CD4-positive, alpha-beta memory T cell (primary cell): Measurements from ENCODE around the gene GLP1R. TPM values are rescaled to one million over a fixed set of nuclear protein-coding genes. Genes with fewer than 3 reads are reported as not detected.
A peak's percentile ranks its signal among the peaks of the same experiment; 100 is the strongest.

Source experiments
- CTCF ChIA-PET: fragments of 350-600 bp; sonication (Branson Sonifier 250); formaldehyde crosslinking; loops from one replicate; lab custom pipeline; 2021; ENCODE audit warnings: inconsistent platforms; ENCODE audit not compliant: partially characterized antibody; lab: Charles Lee
- POLR2A ChIA-PET: fragments of 350-600 bp; sonication (Branson Sonifier 250); formaldehyde crosslinking; loops from one replicate; lab custom pipeline; 2021; ENCODE audit not compliant: partially characterized antibody; lab: Charles Lee
- DNase-seq, 5 donors: peaks; one replicate each; pipeline versions ENCODE4 v3.0.0 to v3.0.0-alpha.2; 2020 to 2022; ENCODE audit warnings: mixed read lengths in 1 of 5
- H3K27ac ChIP-seq: one replicate; pipeline ENCODE4 v1.7.0; 2013; ENCODE audit warnings: low read depth, low read length
- H3K27me3 ChIP-seq: 2 replicates; pipeline ENCODE4 v1.7.0; 2013; ENCODE audit warnings: mild to moderate bottlenecking, low read length, moderate library complexity; ENCODE audit not compliant: insufficient read depth
- H3K36me3 ChIP-seq: 2 replicates; pipeline ENCODE4 v1.7.0; 2013; ENCODE audit warnings: mild to moderate bottlenecking, low read length, moderate library complexity; ENCODE audit not compliant: insufficient read depth
- H3K4me1 ChIP-seq: 2 replicates; pipeline ENCODE4 v1.7.0; 2013; ENCODE audit warnings: mild to moderate bottlenecking, low read length, moderate library complexity; ENCODE audit not compliant: insufficient read depth
- H3K4me3 ChIP-seq, 2 donors: one replicate each; pipeline ENCODE4 v1.7.0; 2013; ENCODE audit warnings: low read length in 2 of 2, mild to moderate bottlenecking in 1 of 2
- H3K9me3 ChIP-seq, 2 donors: one replicate each; pipeline ENCODE4 v1.7.0; 2013; ENCODE audit warnings: low read length in 2 of 2, control low read depth in 1 of 2; ENCODE audit not compliant: control insufficient read depth in 1 of 2
- H3K27ac Mint-ChIP-seq, 7 donors: one replicate each; pipeline ENCODE4 v1.8.0; 2020 to 2021; ENCODE audit warnings: mixed read lengths in 7 of 7, mild to moderate bottlenecking in 6 of 7, inconsistent platforms in 3 of 7, moderate library complexity in 3 of 7
- H3K27me3 Mint-ChIP-seq, 2 donors: one replicate each; pipeline ENCODE4 v1.8.0; 2020 to 2021; ENCODE audit warnings: mixed read lengths in 2 of 2
- H3K36me3 Mint-ChIP-seq, 2 donors: one replicate each; pipeline ENCODE4 v1.8.0; 2020 to 2021; ENCODE audit warnings: mixed read lengths in 2 of 2, inconsistent platforms in 1 of 2, mild to moderate bottlenecking in 1 of 2
- H3K4me1 Mint-ChIP-seq, 4 donors: one replicate each; pipeline ENCODE4 v1.8.0; 2020 to 2021; ENCODE audit warnings: mixed read lengths in 4 of 4, mild to moderate bottlenecking in 1 of 4
- H3K4me3 Mint-ChIP-seq, 8 donors: one replicate each; pipeline ENCODE4 v1.8.0; 2020 to 2021; ENCODE audit warnings: mixed read lengths in 8 of 8, mild to moderate bottlenecking in 7 of 8, moderate library complexity in 6 of 8, inconsistent platforms in 3 of 8
- H3K9me3 Mint-ChIP-seq, 8 donors: one replicate each; pipeline ENCODE4 v1.8.0; 2020 to 2021; ENCODE audit warnings: mixed read lengths in 8 of 8, mild to moderate bottlenecking in 5 of 8, inconsistent platforms in 3 of 8, moderate library complexity in 1 of 8
- intact Hi-C: fragments of 100-400 bp; cut with micrococcal nuclease; formaldehyde crosslinking; loops from one replicate; pipeline ENCODE4 v1.15.1; 2023
- polyA plus RNA-seq, 2 donors: library from polyadenylated mRNA; unstranded; fragments of 300-500 nt; fragmentation: Illumina TruSeq; gene quantifications; one replicate each; pipeline ENCODE4 v1.2.3, GENCODE V29; 2021
- total RNA-seq, 2 experiments: library from RNA; stranded (reverse); gene quantifications; one replicate each; pipeline ENCODE4 v1.2.3, GENCODE V29; 2021

Gene GLP1R
- total and polyA plus RNA-seq, 4 experiments from 2014 or later: not detected

DNA sequence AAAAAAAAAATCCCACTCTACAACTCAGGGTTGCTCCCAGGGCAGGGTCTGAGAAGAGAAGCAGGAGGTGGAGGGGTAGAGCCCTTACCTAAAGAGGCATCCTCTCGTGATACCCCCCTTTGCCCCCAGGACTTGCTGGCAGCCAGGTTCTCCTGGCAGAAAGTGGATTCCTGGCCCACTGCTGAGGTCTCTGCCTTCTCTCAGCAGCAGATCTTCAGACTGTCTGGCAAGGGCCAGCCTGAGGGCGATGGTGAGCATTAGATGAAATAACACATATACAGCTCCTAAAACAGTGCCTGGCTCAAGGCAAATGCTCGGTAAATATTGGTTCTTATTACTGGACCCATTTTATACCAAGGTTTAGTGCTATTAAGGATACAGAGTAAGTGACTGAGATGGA is 4.8 kb upstream of the GLP1R start:
- CTCF ChIA-PET: no interaction called here

DNA sequence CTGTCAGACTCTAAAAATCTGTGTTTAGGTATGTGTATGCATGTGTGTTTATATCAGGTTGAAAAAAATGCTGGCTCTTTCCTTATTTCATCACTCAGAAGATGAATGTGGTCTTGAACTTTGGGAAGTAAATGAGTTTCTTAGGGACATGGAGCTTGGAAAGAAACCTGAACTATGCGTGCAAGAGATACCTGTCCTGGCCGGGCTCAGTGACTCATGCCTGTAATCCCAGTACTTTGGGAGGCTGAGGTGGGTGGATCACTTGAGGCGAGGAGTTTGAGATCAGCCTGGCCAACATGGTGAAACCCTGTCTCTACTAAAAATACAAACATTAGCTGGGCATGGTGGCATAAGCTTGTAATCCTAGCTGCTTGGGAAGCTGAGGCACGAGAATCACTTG is 4.4 kb upstream of the GLP1R start:
- H3K4me1 ChIP-seq: no peaks in the 10 kb centered on the region
- ChIA-PET CTCF (no interaction called here), POLR2A (no interaction called here)
- Mint-ChIP-seq H3K27ac (no peak overlapping the region), H3K4me3 (no peak overlapping the region), H3K9me3 (no peaks in the 10 kb centered on the region), H3K27me3 (peaks cover 14 to 28% of the 10 kb centered on the region in 2 donors), H3K36me3 (no peaks in the 10 kb centered on the region), H3K4me1 (peaks cover 0 to 7% (median 4%) of the 10 kb centered on the region in 4 donors)
- no peaks in the 10 kb centered on the region for H3K36me3 ChIP-seq
- H3K27me3 ChIP-seq: peaks cover 13% of the 10 kb centered on the region
- intact Hi-C loops: no loop called here
- no peak overlapping the region for H3K4me3 ChIP-seq
- H3K27ac ChIP-seq: no peak overlapping the region
- DNase-seq: no peak
- H3K9me3 ChIP-seq: no peaks in the 10 kb centered on the region

More for the DNA sequence above, 4.8 kb upstream of the GLP1R start:
- Mint-ChIP-seq H3K27me3 (peaks cover 16 to 30% of the 10 kb centered on the region in 2 donors), H3K4me1 (peaks cover 0 to 6% (median 3%) of the 10 kb centered on the region in 4 donors), H3K9me3 (peaks cover 0 to 2% (median 0%) of the 10 kb centered on the region in 8 donors), H3K36me3 (no peaks in the 10 kb centered on the region), H3K27ac (no peak overlapping the region), H3K4me3 (no peak overlapping the region)
- Histone ChIP-seq H3K36me3 (no peaks in the 10 kb centered on the region), H3K27me3 (peaks cover 13% of the 10 kb centered on the region), H3K27ac (no peak overlapping the region), H3K9me3 (no peaks in the 10 kb centered on the region), H3K4me1 (no peaks in the 10 kb centered on the region), H3K4me3 (no peak overlapping the region)
- DNase-seq: no peak
- intact Hi-C loops: no loop called here
- POLR2A ChIA-PET: no interaction called here

DNA sequence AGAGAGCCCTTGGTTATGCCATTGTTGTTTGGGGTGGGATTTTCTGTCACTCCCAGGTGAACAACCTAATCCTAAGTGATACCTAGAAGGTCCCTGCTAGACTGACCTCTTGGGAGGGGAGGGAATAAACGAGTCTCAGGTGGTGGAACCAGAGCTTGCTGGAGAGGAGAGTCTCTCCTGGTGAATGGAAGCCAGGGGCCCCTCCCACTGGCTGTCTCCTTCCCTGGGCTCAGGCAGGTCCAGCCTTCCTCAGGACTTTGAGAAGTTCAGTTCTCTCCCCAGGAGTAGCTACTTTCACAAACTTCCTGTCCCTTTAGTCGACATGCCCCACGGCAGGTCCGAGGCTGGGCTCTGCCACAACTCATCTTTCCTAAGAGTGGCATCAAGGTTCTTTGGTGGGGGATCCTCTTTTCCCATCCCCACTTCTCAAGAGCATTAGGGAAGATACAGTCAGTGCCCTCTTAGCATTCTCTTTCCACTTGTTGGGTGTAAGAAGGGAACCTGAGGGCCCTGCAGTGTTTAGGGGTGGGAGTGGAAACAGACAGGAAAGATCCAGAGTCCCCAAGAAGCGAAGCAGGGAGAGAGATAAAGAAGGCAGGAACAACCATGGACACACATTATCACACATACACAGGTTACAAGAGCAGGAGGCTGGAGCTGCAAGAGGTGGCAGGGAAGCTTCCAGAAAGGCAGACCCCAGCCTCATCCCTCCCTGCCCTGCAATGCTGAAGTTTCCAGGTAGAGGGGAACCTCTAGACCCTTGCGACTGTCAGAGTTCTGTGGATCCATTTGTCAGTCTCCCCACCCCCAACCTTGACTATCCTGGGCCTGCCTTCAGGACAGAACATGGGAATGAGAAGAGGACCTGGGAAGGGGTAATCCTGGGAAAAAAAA is 900 bp upstream of the GLP1R start:
- peaks cover 18% of the 10 kb centered on the region for H3K27me3 ChIP-seq
- peak overlapping the region in 1 of 7 donors; percentile 26 for H3K27ac Mint-ChIP-seq
- H3K4me1 Mint-ChIP-seq: peaks cover 11 to 27% (median 19%) of the 10 kb centered on the region in 4 donors
- H3K4me1 ChIP-seq: peaks cover 13% of the 10 kb centered on the region
- H3K36me3 ChIP-seq: no peaks in the 10 kb centered on the region
- H3K9me3 ChIP-seq: no peaks in the 10 kb centered on the region
- ChIA-PET POLR2A (no interaction called here), CTCF (no interaction called here)
- no peaks in the 10 kb centered on the region for H3K9me3 Mint-ChIP-seq
- no peak for DNase-seq
- H3K4me3 ChIP-seq: no peak overlapping the region
- H3K27me3 Mint-ChIP-seq: peaks cover 19 to 42% of the 10 kb centered on the region in 2 donors
- H3K4me3 Mint-ChIP-seq: peak overlapping the region in 6 of 8 donors; percentile 23 to 63 (median 52)
- H3K36me3 Mint-ChIP-seq: no peaks in the 10 kb centered on the region
- intact Hi-C loops: no loop called here
- no peak overlapping the region for H3K27ac ChIP-seq

DNA sequence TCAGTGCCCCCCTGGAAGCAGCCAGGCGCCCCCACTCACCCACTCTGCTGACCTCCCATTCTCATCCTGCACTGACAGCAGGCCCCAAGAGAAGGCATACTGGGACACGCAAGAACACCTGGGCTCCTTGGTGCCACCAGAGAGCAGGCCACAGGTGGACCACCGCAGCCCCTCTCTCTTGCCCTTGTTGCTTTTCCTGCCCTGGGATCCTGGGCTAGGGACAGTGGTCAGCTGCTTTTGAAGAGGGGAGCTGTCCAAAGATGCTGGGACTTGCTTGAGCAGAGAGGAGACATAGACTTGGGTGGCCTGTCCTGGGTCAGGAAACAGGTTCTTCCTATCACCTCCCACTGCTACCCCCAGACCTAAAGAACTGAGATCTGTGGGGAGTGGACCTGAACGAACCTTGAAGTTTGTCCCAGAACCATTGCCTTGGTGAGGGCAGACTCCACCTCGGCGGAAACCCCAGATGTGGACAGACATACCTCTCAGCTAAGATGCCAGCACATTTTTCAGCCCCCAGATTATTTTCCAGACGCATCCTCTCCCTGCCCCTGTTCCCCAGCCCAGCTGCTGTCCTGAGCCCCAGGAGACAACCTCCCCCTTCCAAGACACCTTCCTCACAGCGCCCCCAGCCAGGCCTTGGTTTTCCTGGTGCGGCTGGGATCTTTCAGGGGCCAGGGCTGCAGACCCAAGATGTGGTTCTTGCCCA is 1.1 kb downstream of the GLP1R start:
- no peaks in the 10 kb centered on the region for H3K9me3 Mint-ChIP-seq
- H3K27me3 Mint-ChIP-seq: peaks cover 17 to 47% of the 10 kb centered on the region in 2 donors
- POLR2A ChIA-PET: interaction anchor here (1.5 kb wide), 1 partner anchor 65 kb away, joined by 4 read pairs; no protein-coding TSS in a partner anchor
- peak overlapping the region in 1 of 7 donors; percentile 47 for H3K27ac Mint-ChIP-seq
- peaks cover 18% of the 10 kb centered on the region for H3K27me3 ChIP-seq
- H3K9me3 ChIP-seq: no peaks in the 10 kb centered on the region
- peaks cover 13% of the 10 kb centered on the region for H3K4me1 ChIP-seq
- H3K36me3 Mint-ChIP-seq: no peaks in the 10 kb centered on the region
- CTCF ChIA-PET: interaction anchor here (1.0 kb wide), 1 partner anchor 253 kb away, joined by 3 read pairs; no protein-coding TSS in a partner anchor
- intact Hi-C loops: no loop called here
- H3K36me3 ChIP-seq: no peaks in the 10 kb centered on the region
- no peak for DNase-seq
- H3K27ac ChIP-seq: no peak overlapping the region
- peak overlapping the region in 3 of 8 donors; percentile 36 to 62 (median 57) for H3K4me3 Mint-ChIP-seq
- H3K4me3 ChIP-seq: no peak overlapping the region
- H3K4me1 Mint-ChIP-seq: peaks cover 11 to 31% (median 20%) of the 10 kb centered on the region in 4 donors

DNA sequence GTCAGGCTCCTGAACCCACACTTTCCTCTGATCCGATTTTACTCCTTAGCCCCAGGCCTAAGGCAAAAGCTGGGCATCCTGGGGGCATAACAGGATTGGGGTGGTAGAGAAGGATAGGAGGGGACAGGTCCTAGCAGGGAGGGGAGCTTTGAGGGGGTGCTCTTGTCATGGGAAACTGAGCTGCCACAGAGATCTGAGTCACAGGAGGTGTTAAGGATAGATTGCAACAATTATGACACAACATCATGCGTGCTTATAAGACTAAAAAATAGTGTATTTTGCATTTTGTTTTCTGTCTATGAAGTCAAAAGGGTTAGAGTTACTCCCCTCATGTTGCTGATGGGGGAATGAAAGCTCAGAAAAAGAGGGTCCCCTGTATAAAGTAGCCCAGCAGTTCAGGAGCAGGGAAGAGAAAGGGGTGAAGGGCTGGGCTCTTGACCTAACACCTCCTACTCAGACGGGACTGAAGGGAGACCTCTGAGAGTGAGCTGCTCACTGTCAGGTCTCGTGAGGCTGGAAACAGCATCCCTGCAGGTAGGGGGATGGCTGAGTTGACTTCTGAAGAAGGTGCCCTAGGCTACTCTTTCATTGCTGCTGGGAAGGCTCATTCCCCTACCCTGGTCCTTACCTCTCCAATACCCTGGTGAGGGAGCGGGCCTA is 2.0 kb downstream of the GLP1R start:
- H3K27ac Mint-ChIP-seq: no peak overlapping the region
- intact Hi-C loops: no loop called here
- DNase-seq: no peak
- H3K4me1 Mint-ChIP-seq: peaks cover 11 to 31% (median 20%) of the 10 kb centered on the region in 4 donors
- Histone ChIP-seq H3K9me3 (no peaks in the 10 kb centered on the region), H3K27me3 (peaks cover 18% of the 10 kb centered on the region), H3K4me1 (peaks cover 13% of the 10 kb centered on the region), H3K4me3 (no peak overlapping the region), H3K27ac (no peak overlapping the region), H3K36me3 (no peaks in the 10 kb centered on the region)
- H3K27me3 Mint-ChIP-seq: peaks cover 17 to 47% of the 10 kb centered on the region in 2 donors
- H3K9me3 Mint-ChIP-seq: no peaks in the 10 kb centered on the region
- POLR2A ChIA-PET: interaction anchor here (1.5 kb wide), 1 partner anchor 64 kb away, joined by 4 read pairs; no protein-coding TSS in a partner anchor
- CTCF ChIA-PET: interaction anchor here (1.0 kb wide), 1 partner anchor 252 kb away, joined by 3 read pairs; no protein-coding TSS in a partner anchor
- peak overlapping the region in 1 of 8 donors; percentile 43 for H3K4me3 Mint-ChIP-seq
- H3K36me3 Mint-ChIP-seq: no peaks in the 10 kb centered on the region

DNA sequence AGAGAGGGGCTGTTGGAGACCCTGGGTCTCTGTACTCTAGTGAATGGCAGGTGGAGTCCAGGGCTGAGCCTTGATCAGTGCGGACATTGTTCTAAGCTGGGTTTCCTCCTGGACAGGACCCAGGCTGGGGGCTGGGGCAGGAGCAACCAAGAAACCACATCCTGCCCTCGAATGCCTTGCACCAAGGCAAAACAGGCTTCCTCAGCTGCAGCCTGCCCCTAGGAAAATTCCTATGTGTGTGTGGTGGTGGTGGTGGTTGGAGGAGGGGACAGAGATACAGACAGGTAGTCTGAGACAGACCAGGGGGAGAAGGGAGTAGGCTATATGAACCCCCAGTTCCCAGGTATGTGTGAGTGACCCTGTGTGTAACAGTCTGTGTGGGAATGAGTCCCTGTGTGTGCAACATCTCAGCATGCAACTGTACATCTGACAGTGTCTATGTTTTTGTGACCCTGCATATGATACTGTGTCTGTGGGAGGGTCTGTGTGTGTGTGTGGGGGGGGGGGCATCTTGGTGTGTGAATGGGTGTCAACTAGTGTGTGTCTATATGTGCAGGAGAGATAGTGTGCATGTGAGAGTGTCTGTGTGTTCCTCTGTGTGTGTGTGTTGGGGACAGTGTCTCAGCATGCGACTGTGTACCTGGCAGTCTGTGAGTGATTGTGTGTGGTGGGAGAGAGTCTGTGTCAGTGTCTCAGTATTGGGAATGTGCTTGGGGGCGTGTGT is 3.0 kb downstream of the GLP1R start:
- Histone ChIP-seq H3K27ac (no peak overlapping the region), H3K4me3 (no peak overlapping the region), H3K36me3 (no peaks in the 10 kb centered on the region), H3K27me3 (peaks cover 18% of the 10 kb centered on the region), H3K4me1 (peaks cover 13% of the 10 kb centered on the region), H3K9me3 (no peaks in the 10 kb centered on the region)
- CTCF ChIA-PET: no interaction called here
- DNase-seq: no peak
- Mint-ChIP-seq H3K9me3 (no peaks in the 10 kb centered on the region), H3K27me3 (peaks cover 20 to 50% of the 10 kb centered on the region in 2 donors), H3K27ac (peak overlapping the region in 2 of 7 donors; percentile 2 to 39), H3K4me3 (no peak overlapping the region), H3K4me1 (peaks cover 11 to 31% (median 20%) of the 10 kb centered on the region in 4 donors), H3K36me3 (no peaks in the 10 kb centered on the region)
- POLR2A ChIA-PET: no interaction called here
- intact Hi-C loops: no loop called here
